BE2C (cell line): ENCODE measurements around the gene ATRN.

ENCODE experiments used
- DNase-seq: peaks from one replicate; pipeline ENCODE4 v3.0.0-alpha.2; 2020
- H3K27me3 ChIP-seq: fragments of 250-450 bp; sonication (Bioruptor Pico); 2 replicates; pipeline ENCODE4 v1.5.1; 2020; ENCODE audit warnings: mild to moderate bottlenecking
- H3K36me3 ChIP-seq: fragments of 250-450 bp; sonication (Bioruptor Pico); 2 replicates; pipeline ENCODE4 v1.5.1; 2020; ENCODE audit warnings: mild to moderate bottlenecking
- H3K4me1 ChIP-seq: fragments of 250-450 bp; sonication (Bioruptor Pico); 2 replicates; pipeline ENCODE4 v1.5.1; 2020
- H3K4me3 ChIP-seq: 2 replicates; pipeline ENCODE4 v1.5.1; 2011; ENCODE audit warnings: low read depth, low read length
- H3K9me3 ChIP-seq: fragments of 250-450 bp; sonication (Bioruptor Pico); 2 replicates; pipeline ENCODE4 v1.5.1; 2020
- CTCF ChIP-seq: IDR thresholded peaks from 2 replicates; pipeline ENCODE4 v1.5.1; 2012; ENCODE audit warnings: mild to moderate bottlenecking, low read depth, low read length

ATRN gene

GRCh38 chr20:3550837-3551236 lies 80.0 kb downstream of the ATRN start:
- H3K27me3 ChIP-seq: no peaks in the 10 kb centered on the region
- no peak for TF ChIP-seq CTCF

GRCh38 chr20:3551681-3552434 lies 81.0 kb downstream of the ATRN start:
- DNase-seq: no peak
- Histone ChIP-seq H3K27me3 (no peaks in the 10 kb centered on the region), H3K4me1 (no peaks in the 10 kb centered on the region), H3K4me3 (no peak overlapping the region), H3K36me3 (no peaks in the 10 kb centered on the region), H3K9me3 (no peaks in the 10 kb centered on the region)
- no peak for TF ChIP-seq CTCF

More at GRCh38 chr20:3550837-3551236, 80.0 kb downstream of the ATRN start:
- Histone ChIP-seq H3K4me1 (no peaks in the 10 kb centered on the region), H3K4me3 (no peak overlapping the region), H3K36me3 (no peaks in the 10 kb centered on the region), H3K9me3 (no peaks in the 10 kb centered on the region)
- no peak for DNase-seq

GRCh38 chr20:3553663-3554062 lies 82.8 kb downstream of the ATRN start:
- Histone ChIP-seq H3K4me3 (no peak overlapping the region), H3K27me3 (no peaks in the 10 kb centered on the region), H3K36me3 (no peaks in the 10 kb centered on the region), H3K9me3 (no peaks in the 10 kb centered on the region), H3K4me1 (no peaks in the 10 kb centered on the region)
- TF ChIP-seq CTCF: no peak
- DNase-seq: no peak

GRCh38 chr20:3557237-3557785 lies 86.5 kb downstream of the ATRN start:
- Histone ChIP-seq H3K4me1 (no peaks in the 10 kb centered on the region), H3K4me3 (no peak overlapping the region), H3K9me3 (no peaks in the 10 kb centered on the region), H3K36me3 (no peaks in the 10 kb centered on the region; the same call in 1 of the 2 replicates), H3K27me3 (no peaks in the 10 kb centered on the region)
- DNase-seq: no peak
- TF ChIP-seq CTCF: no peak

GRCh38 chr20:3559231-3559630 lies 88.4 kb downstream of the ATRN start:
- no peaks in the 10 kb centered on the region for H3K9me3 ChIP-seq
- peaks cover 4% of the 10 kb centered on the region; the same call in 1 of the 2 replicates for H3K36me3 ChIP-seq
- TF ChIP-seq CTCF: no peak
- H3K4me1 ChIP-seq: no peaks in the 10 kb centered on the region
- no peaks in the 10 kb centered on the region for H3K27me3 ChIP-seq
- no peak for DNase-seq
- H3K4me3 ChIP-seq: no peak overlapping the region

GRCh38 chr20:3559637-3560036 lies 88.8 kb downstream of the ATRN start:
- peaks cover 4% of the 10 kb centered on the region; the same call in 1 of the 2 replicates for H3K36me3 ChIP-seq
- DNase-seq: no peak
- H3K4me3 ChIP-seq: no peak overlapping the region
- TF ChIP-seq CTCF: no peak
- no peaks in the 10 kb centered on the region for H3K4me1 ChIP-seq
- no peaks in the 10 kb centered on the region for H3K9me3 ChIP-seq
- no peaks in the 10 kb centered on the region for H3K27me3 ChIP-seq
